Mesothelial cell of epicardium (in vitro differentiated cells): ENCODE results near the gene ASPSCR1. TPM values are rescaled to one million over a fixed set of nuclear protein-coding genes. Genes with fewer than 3 reads are reported as not detected.

Experiments
- DNase-seq, 2 experiments: peaks; one replicate each; pipeline ENCODE4 v3.0.0; 2021; ENCODE audit warnings: low spot score in 2 of 2; ENCODE audit not compliant: unreplicated experiment in 2 of 2
- H3K27ac Mint-ChIP-seq: 2 replicates; pipeline ENCODE4 v1.8.0; 2021; ENCODE audit warnings: mixed read lengths
- H3K27me3 Mint-ChIP-seq: 2 replicates; pipeline ENCODE4 v1.8.0; 2021; ENCODE audit warnings: low read depth, mixed read lengths
- H3K36me3 Mint-ChIP-seq: 2 replicates; pipeline ENCODE4 v1.8.0; 2021; ENCODE audit warnings: mixed read lengths
- H3K4me1 Mint-ChIP-seq: 2 replicates; pipeline ENCODE4 v1.8.0; 2021; ENCODE audit warnings: mixed read lengths
- H3K4me3 Mint-ChIP-seq: 2 replicates; pipeline ENCODE4 v1.8.0; 2021; ENCODE audit warnings: mild to moderate bottlenecking, moderate library complexity, mixed read lengths
- H3K9me3 Mint-ChIP-seq: 2 replicates; pipeline ENCODE4 v1.8.0; 2021; ENCODE audit warnings: mixed read lengths
- CTCF ChIP-seq: fragments of 200-600 bp; sonication (generic); IDR thresholded peaks from one replicate; pipeline ENCODE4 v1.5.0; 2021; ENCODE audit warnings: antibody characterized with exemption; ENCODE audit not compliant: unreplicated experiment
- total RNA-seq: library from RNA; stranded (reverse); gene quantifications from 3 replicates; pipeline ENCODE4 v1.2.1, GENCODE V29; 2021

ASPSCR1 gene
- total RNA-seq, 1 donor from 2014 or later: 50.5 TPM

GRCh38 chr17:82051776-82052637 is 74.6 kb downstream of the ASPSCR1 start, which contains the start of the genes GPS1 and RFNG:
GPS1 (plus strand) TSS chr17:82051898; CDS start chr17:82051932, 34 bp downstream.
RFNG (minus strand) TSS chr17:82051811; CDS start chr17:82051766, 45 bp downstream.
- DNase-seq: peak; percentile 70 to 81
- H3K27ac Mint-ChIP-seq: peak within 1 kb of the TSS; percentile 78
- peaks cover 13% of the 10 kb centered on the region for H3K4me1 Mint-ChIP-seq
- peak within 1 kb of the TSS; percentile 89 for H3K4me3 Mint-ChIP-seq
- H3K27me3 Mint-ChIP-seq: no peaks in the 10 kb centered on the region
- H3K36me3 Mint-ChIP-seq: peaks cover 7% of the 10 kb centered on the region
- no peak for TF ChIP-seq CTCF
- no peaks in the 10 kb centered on the region for H3K9me3 Mint-ChIP-seq

- H3K36me3 Mint-ChIP-seq: peaks cover 1% of the 10 kb centered on the region
- no peaks in the 10 kb centered on the region for H3K9me3 Mint-ChIP-seq
- DNase-seq: no peak
- peak overlapping the region; percentile 21 for H3K27ac Mint-ChIP-seq
- H3K27me3 Mint-ChIP-seq: no peaks in the 10 kb centered on the region
- no peak for TF ChIP-seq CTCF
- H3K4me1 Mint-ChIP-seq: peaks cover 13% of the 10 kb centered on the region
- peak overlapping the region; percentile 84 for H3K4me3 Mint-ChIP-seq
Observed at GRCh38 chr17:82052638-82053059, 75.2 kb downstream of the ASPSCR1 start.

GRCh38 chr17:82053130-82053529 is 75.7 kb downstream of the ASPSCR1 start:
- Mint-ChIP-seq H3K36me3 (peaks cover 2% of the 10 kb centered on the region), H3K4me1 (peaks cover 13% of the 10 kb centered on the region), H3K27ac (no peak overlapping the region), H3K9me3 (no peaks in the 10 kb centered on the region), H3K27me3 (no peaks in the 10 kb centered on the region), H3K4me3 (peak overlapping the region; percentile 84)
- TF ChIP-seq CTCF: no peak
- no peak for DNase-seq

GRCh38 chr17:82053556-82054263 is 76.3 kb downstream of the ASPSCR1 start:
- no peak for DNase-seq
- peaks cover 13% of the 10 kb centered on the region for H3K4me1 Mint-ChIP-seq
- H3K27ac Mint-ChIP-seq: no peak overlapping the region
- no peaks in the 10 kb centered on the region for H3K27me3 Mint-ChIP-seq
- peaks cover 2% of the 10 kb centered on the region for H3K36me3 Mint-ChIP-seq
- H3K9me3 Mint-ChIP-seq: no peaks in the 10 kb centered on the region
- peak overlapping the region; percentile 84 for H3K4me3 Mint-ChIP-seq
- no peak for TF ChIP-seq CTCF

GRCh38 chr17:82054351-82055022 is 77.1 kb downstream of the ASPSCR1 start:
- TF ChIP-seq CTCF: no peak
- peaks cover 2% of the 10 kb centered on the region for H3K36me3 Mint-ChIP-seq
- peaks cover 13% of the 10 kb centered on the region for H3K4me1 Mint-ChIP-seq
- no peaks in the 10 kb centered on the region for H3K27me3 Mint-ChIP-seq
- no peak for DNase-seq
- no peak overlapping the region for H3K27ac Mint-ChIP-seq
- no peaks in the 10 kb centered on the region for H3K9me3 Mint-ChIP-seq
- H3K4me3 Mint-ChIP-seq: no peak overlapping the region
